DND-41 (cell line): ENCODE measurements around the gene MTSS2.

ENCODE experiments used
- ATAC-seq: fragments of 200-7000 bp; cut with Tn5 transposase; 3 replicates; pipeline ENCODE4 v1.9.1; 2021; ENCODE audit warnings: low read depth; ENCODE audit not compliant: insufficient read depth
- DNase-seq: peaks from one replicate; pipeline ENCODE4 v3.0.0-alpha.2; 2020
- H2AFZ ChIP-seq: 2 replicates; pipeline ENCODE4 v1.6.0; 2012; ENCODE audit warnings: low read depth, low read length
- H3K27ac ChIP-seq: 2 replicates; pipeline ENCODE4 v1.5.1; 2012; ENCODE audit warnings: low read length, inconsistent platforms
- H3K27me3 ChIP-seq: fragments of 200-600 bp; sonication (generic); 2 replicates; pipeline ENCODE4 v1.6.0; 2012; ENCODE audit warnings: low read length, mild to moderate bottlenecking, inconsistent platforms; ENCODE audit not compliant: insufficient read depth, poor library complexity
- H3K36me3 ChIP-seq: 2 replicates; pipeline ENCODE4 v1.5.1; 2012; ENCODE audit warnings: low read length, inconsistent platforms; ENCODE audit not compliant: insufficient read depth
- H3K4me1 ChIP-seq: 2 replicates; pipeline ENCODE4 v1.5.1; 2012; ENCODE audit warnings: mild to moderate bottlenecking, low read length; ENCODE audit not compliant: insufficient read depth
- H3K4me2 ChIP-seq: 2 replicates; pipeline ENCODE4 v1.6.0; 2012; ENCODE audit warnings: mild to moderate bottlenecking, moderate library complexity, low read length, inconsistent platforms; ENCODE audit not compliant: insufficient read depth
- H3K4me3 ChIP-seq, 2 experiments: fragments of 200-600 bp in 1 of 2; shearing (Covaris generic) in 1 of 2; 2 replicates each; pipeline ENCODE4 v1.5.1; 2012 to 2016; ENCODE audit warnings: inconsistent platforms in 2 of 2, low read length in 2 of 2, mild to moderate bottlenecking in 2 of 2, low read depth in 1 of 2, moderate library complexity in 1 of 2
- H3K79me2 ChIP-seq: 2 replicates; pipeline ENCODE4 v1.6.0; 2012; ENCODE audit warnings: low read length, inconsistent platforms; ENCODE audit not compliant: insufficient read depth
- H3K9ac ChIP-seq: 2 replicates; pipeline ENCODE4 v1.6.0; 2012; ENCODE audit warnings: low read depth, mild to moderate bottlenecking, inconsistent platforms, low read length, moderate library complexity
- H3K9me3 ChIP-seq: 2 replicates; pipeline ENCODE4 v1.5.1; 2012; ENCODE audit warnings: low read length, moderate library complexity, mild to moderate bottlenecking, inconsistent platforms; ENCODE audit not compliant: insufficient read depth, severe bottlenecking
- H4K20me1 ChIP-seq: 2 replicates; pipeline ENCODE4 v1.6.0; 2012; ENCODE audit warnings: low read length; ENCODE audit not compliant: insufficient read depth
- EZH2 ChIP-seq: IDR thresholded peaks from 3 replicates; pipeline ENCODE4 v1.6.1; 2012; ENCODE audit warnings: borderline replicate concordance, low read depth, mild to moderate bottlenecking, moderate library complexity, low read length, inconsistent platforms; ENCODE audit not compliant: severe bottlenecking
- TF ChIP-seq, protein P1 (sequence below): IDR thresholded peaks from 2 replicates; pipeline ENCODE4 v1.5.1; 2012; ENCODE audit warnings: borderline replicate concordance, low read length, moderate library complexity, mild to moderate bottlenecking; ENCODE audit not compliant: poor library complexity, severe bottlenecking; ENCODE audit errors: extremely low read depth

Gene MTSS2

DNA sequence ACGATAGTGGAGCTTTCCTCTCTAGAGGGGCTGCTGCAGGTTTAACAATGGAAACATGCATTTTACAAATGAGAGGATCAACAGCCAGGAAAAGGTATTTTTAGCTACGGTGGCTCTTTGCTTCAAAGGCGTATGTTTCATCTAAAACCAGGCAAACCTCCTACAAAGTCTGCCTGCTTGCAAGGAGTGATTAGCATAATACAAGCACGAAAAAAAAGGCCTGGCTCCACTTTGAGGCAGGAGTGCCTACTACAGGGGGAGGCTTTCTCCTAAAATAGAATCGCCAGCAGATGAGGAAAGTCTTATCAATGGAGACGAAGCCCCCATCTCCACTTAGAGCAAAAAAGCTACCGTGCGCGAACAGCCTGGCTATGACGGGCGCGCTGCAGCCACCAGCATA lies 27.1 kb upstream of the MTSS2 start:
- H3K9ac ChIP-seq, result no peak overlapping the region
- peaks cover 15% of the 10 kb centered on the region for H4K20me1 ChIP-seq
- no peak overlapping the region for H3K4me2 ChIP-seq
- no peak overlapping the region for H3K4me3 ChIP-seq
- no peak overlapping the region for H3K27ac ChIP-seq
- H3K36me3 ChIP-seq, result 0 out of 2 replicates have a peak, but pooled peaks cover 12% of the 10 kb centered on the region
- H3K79me2 ChIP-seq, result no peaks in the 10 kb centered on the region
- ATAC-seq, result no peak
- TF ChIP-seq, protein P1, sequence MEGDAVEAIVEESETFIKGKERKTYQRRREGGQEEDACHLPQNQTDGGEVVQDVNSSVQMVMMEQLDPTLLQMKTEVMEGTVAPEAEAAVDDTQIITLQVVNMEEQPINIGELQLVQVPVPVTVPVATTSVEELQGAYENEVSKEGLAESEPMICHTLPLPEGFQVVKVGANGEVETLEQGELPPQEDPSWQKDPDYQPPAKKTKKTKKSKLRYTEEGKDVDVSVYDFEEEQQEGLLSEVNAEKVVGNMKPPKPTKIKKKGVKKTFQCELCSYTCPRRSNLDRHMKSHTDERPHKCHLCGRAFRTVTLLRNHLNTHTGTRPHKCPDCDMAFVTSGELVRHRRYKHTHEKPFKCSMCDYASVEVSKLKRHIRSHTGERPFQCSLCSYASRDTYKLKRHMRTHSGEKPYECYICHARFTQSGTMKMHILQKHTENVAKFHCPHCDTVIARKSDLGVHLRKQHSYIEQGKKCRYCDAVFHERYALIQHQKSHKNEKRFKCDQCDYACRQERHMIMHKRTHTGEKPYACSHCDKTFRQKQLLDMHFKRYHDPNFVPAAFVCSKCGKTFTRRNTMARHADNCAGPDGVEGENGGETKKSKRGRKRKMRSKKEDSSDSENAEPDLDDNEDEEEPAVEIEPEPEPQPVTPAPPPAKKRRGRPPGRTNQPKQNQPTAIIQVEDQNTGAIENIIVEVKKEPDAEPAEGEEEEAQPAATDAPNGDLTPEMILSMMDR, result no peak
- TF ChIP-seq EZH2, result no peak
- no peak overlapping the region for H2AFZ ChIP-seq
- no peak for DNase-seq
- no peaks in the 10 kb centered on the region for H3K27me3 ChIP-seq
- H3K4me1 ChIP-seq, result no peaks in the 10 kb centered on the region
- H3K9me3 ChIP-seq, result no peaks in the 10 kb centered on the region

DNA sequence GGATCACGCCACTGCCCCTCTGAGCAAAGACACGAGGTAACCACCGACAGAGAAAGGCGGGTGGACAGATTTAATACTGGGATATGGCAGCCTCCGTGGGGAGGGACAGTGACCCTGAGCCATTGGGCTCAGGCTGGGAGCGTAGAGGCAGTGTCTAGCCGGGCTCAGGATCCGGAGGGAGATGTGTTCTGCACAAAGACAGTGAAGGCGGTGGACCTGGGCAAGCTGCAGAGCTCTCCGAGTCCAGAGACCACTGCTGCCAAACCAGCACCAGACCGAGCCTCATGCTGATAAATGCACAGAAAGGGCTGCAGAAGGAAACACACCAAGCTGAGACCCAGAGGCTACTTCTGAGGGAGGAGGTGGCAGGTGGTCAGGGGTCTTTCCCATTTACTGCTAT lies 26.5 kb upstream of the MTSS2 start:
- no peaks in the 10 kb centered on the region for H3K4me1 ChIP-seq
- H3K79me2 ChIP-seq, result no peaks in the 10 kb centered on the region
- H4K20me1 ChIP-seq, result peaks cover 15% of the 10 kb centered on the region
- no peak overlapping the region for H3K4me3 ChIP-seq
- peaks cover 14% of the 10 kb centered on the region; the same call in 1 of the 2 replicates for H3K36me3 ChIP-seq
- H3K27ac ChIP-seq, result no peak overlapping the region
- H3K4me2 ChIP-seq, result no peak overlapping the region
- ATAC-seq (no peak), DNase-seq (no peak)
- no peak overlapping the region for H3K9ac ChIP-seq
- TF ChIP-seq EZH2, result no peak
- TF ChIP-seq, protein P1, result no peak
- no peak overlapping the region for H2AFZ ChIP-seq
- H3K27me3 ChIP-seq, result no peaks in the 10 kb centered on the region
- no peaks in the 10 kb centered on the region for H3K9me3 ChIP-seq

DNA sequence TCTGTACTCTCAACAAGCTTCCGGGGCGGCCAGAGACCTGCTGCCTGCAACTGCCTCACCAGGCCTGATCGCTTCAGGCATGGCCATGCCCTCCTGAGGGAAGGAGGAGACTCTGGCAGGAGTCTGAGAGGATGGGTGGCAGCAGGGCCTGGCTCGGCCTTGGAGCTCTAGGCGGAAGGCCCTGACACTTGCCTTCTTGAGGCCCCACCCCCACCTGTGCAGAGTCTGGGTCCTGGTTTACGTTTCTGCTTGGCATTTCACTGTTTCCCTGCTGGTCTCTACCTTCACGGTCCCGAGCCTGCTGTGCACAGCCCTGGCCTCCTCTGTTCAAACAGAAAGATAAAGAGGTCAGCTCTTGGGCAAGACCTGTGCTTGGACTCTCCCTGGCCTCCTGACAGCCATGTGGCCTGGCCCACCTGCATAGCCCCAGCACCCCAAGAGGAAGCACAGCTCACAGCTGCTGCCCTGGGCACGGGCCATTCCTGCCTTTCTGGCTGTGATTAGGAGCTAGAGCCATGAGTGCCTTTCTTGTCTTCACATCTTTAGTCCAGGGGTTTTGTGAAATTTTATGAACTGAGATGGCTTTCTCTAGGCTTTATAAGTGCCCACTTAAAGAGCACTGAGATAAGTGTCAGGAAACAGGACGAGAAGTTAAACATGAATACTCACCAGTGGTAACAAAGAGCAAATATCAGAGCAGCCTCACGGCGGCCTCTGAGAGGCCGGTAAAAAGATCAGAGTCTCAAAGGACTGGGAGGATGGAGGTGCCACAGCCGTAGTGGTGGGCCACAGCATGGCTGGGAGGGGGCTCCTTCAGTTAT lies 25.6 kb upstream of the MTSS2 start:
- H4K20me1 ChIP-seq, result peaks cover 15% of the 10 kb centered on the region
- no peaks in the 10 kb centered on the region for H3K27me3 ChIP-seq
- no peaks in the 10 kb centered on the region for H3K9me3 ChIP-seq
- H2AFZ ChIP-seq, result no peak overlapping the region
- ATAC-seq (no peak), DNase-seq (no peak)
- TF ChIP-seq, protein P1, result no peak
- TF ChIP-seq EZH2, result no peak
- no peak overlapping the region for H3K4me2 ChIP-seq
- H3K36me3 ChIP-seq, result peaks cover 15% of the 10 kb centered on the region; the same call in 1 of the 2 replicates
- no peaks in the 10 kb centered on the region for H3K4me1 ChIP-seq
- no peak overlapping the region for H3K4me3 ChIP-seq
- H3K27ac ChIP-seq, result no peak overlapping the region
- H3K9ac ChIP-seq, result no peak overlapping the region
- no peaks in the 10 kb centered on the region for H3K79me2 ChIP-seq
